Endothelial cell (in vitro differentiated cells): ENCODE data around the gene NACAD. TPM values are rescaled to one million over a fixed set of nuclear protein-coding genes. Genes with fewer than 3 reads are reported as not detected.

Source experiments
- DNase-seq: peaks from one replicate; pipeline ENCODE4 v3.0.0; 2021; ENCODE audit warnings: low spot score
- H3K27ac Mint-ChIP-seq: one replicate; pipeline ENCODE4 v1.8.0; 2021; ENCODE audit warnings: mixed read lengths, inconsistent platforms; ENCODE audit not compliant: unreplicated experiment
- H3K27me3 Mint-ChIP-seq: one replicate; pipeline ENCODE4 v1.8.0; 2021; ENCODE audit warnings: mild to moderate bottlenecking, moderate library complexity, mixed read lengths, inconsistent platforms; ENCODE audit not compliant: unreplicated experiment
- H3K36me3 Mint-ChIP-seq: one replicate; pipeline ENCODE4 v1.8.0; 2021; ENCODE audit warnings: mild to moderate bottlenecking, low read depth, mixed read lengths, inconsistent platforms; ENCODE audit not compliant: unreplicated experiment
- H3K4me1 Mint-ChIP-seq: one replicate; pipeline ENCODE4 v1.8.0; 2021; ENCODE audit warnings: mild to moderate bottlenecking, mixed read lengths, inconsistent platforms; ENCODE audit not compliant: unreplicated experiment
- H3K4me3 Mint-ChIP-seq: one replicate; pipeline ENCODE4 v1.8.0; 2021; ENCODE audit warnings: mild to moderate bottlenecking, mixed read lengths, inconsistent platforms; ENCODE audit not compliant: unreplicated experiment
- H3K9me3 Mint-ChIP-seq: one replicate; pipeline ENCODE4 v1.8.0; 2021; ENCODE audit warnings: mixed read lengths, inconsistent platforms; ENCODE audit not compliant: unreplicated experiment
- total RNA-seq: library from RNA; stranded (reverse); fragmentation: NEBNext Ultra II Directional; extraction: Animal tissue kit (Norgen Biotek cat#: 25700); gene quantifications from one replicate; pipeline ENCODE4 v1.2.1, GENCODE V29; 2021; ENCODE audit not compliant: unreplicated experiment
- TF ChIP-seq, protein P1 (sequence below): fragments of 200-600 bp; sonication (generic); IDR thresholded peaks from one replicate; pipeline ENCODE4 v1.5.0; 2021; ENCODE audit warnings: antibody characterized with exemption; ENCODE audit not compliant: unreplicated experiment

Gene NACAD
- total RNA-seq, 1 donor from 2014 or later = 3.5 TPM

- Mint-ChIP-seq H3K4me3 (no peak overlapping the region), H3K9me3 (no peaks in the 10 kb centered on the region), H3K27ac (no peak overlapping the region), H3K4me1 (peaks cover 14% of the 10 kb centered on the region), H3K36me3 (peaks cover 12% of the 10 kb centered on the region), H3K27me3 (no peaks in the 10 kb centered on the region)
- no peak for DNase-seq
- TF ChIP-seq, protein P1, sequence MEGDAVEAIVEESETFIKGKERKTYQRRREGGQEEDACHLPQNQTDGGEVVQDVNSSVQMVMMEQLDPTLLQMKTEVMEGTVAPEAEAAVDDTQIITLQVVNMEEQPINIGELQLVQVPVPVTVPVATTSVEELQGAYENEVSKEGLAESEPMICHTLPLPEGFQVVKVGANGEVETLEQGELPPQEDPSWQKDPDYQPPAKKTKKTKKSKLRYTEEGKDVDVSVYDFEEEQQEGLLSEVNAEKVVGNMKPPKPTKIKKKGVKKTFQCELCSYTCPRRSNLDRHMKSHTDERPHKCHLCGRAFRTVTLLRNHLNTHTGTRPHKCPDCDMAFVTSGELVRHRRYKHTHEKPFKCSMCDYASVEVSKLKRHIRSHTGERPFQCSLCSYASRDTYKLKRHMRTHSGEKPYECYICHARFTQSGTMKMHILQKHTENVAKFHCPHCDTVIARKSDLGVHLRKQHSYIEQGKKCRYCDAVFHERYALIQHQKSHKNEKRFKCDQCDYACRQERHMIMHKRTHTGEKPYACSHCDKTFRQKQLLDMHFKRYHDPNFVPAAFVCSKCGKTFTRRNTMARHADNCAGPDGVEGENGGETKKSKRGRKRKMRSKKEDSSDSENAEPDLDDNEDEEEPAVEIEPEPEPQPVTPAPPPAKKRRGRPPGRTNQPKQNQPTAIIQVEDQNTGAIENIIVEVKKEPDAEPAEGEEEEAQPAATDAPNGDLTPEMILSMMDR = no peak
Measured at GRCh38 chr7:45054442-45054841, 34.3 kb downstream of the NACAD start.

GRCh38 chr7:45053941-45054340, 34.8 kb downstream of the NACAD start:
- no peak overlapping the region for H3K27ac Mint-ChIP-seq
- H3K4me1 Mint-ChIP-seq = peaks cover 14% of the 10 kb centered on the region
- TF ChIP-seq, protein P1 = no peak
- no peak overlapping the region for H3K4me3 Mint-ChIP-seq
- no peak for DNase-seq
- H3K27me3 Mint-ChIP-seq = no peaks in the 10 kb centered on the region
- H3K36me3 Mint-ChIP-seq = peaks cover 12% of the 10 kb centered on the region
- H3K9me3 Mint-ChIP-seq = no peaks in the 10 kb centered on the region

DNA sequence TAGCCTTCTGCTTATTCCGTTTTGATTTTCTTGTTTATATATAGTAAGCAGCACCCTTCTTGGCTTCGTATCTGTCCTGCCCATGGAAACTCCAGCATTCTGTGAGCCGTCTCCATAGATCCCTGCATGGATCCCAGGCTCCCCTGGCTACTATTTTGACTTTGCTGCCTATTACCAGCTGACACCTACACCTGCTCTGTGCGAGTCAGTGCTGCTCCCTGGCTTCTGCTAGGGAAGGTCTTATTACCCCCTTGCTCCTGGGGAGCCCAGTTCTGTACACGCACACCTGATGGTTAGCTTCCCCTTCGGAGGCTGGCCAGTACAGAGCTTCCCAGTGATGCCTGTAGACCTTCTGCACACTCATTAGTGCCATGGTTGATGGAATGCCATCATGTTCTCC, 35.4 kb downstream of the NACAD start:
- peaks cover 12% of the 10 kb centered on the region for H3K36me3 Mint-ChIP-seq
- DNase-seq = no peak
- H3K9me3 Mint-ChIP-seq = no peaks in the 10 kb centered on the region
- TF ChIP-seq, protein P1 = no peak
- H3K27ac Mint-ChIP-seq = no peak overlapping the region
- H3K4me3 Mint-ChIP-seq = no peak overlapping the region
- H3K4me1 Mint-ChIP-seq = peaks cover 12% of the 10 kb centered on the region
- H3K27me3 Mint-ChIP-seq = no peaks in the 10 kb centered on the region

- Mint-ChIP-seq H3K4me3 (no peak overlapping the region), H3K4me1 (no peaks in the 10 kb centered on the region), H3K27me3 (no peaks in the 10 kb centered on the region), H3K9me3 (no peaks in the 10 kb centered on the region), H3K36me3 (peaks cover 12% of the 10 kb centered on the region), H3K27ac (no peak overlapping the region)
- DNase-seq = no peak
- TF ChIP-seq, protein P1 = no peak
Measured at GRCh38 chr7:45052011-45052410, 36.8 kb downstream of the NACAD start.

DNA sequence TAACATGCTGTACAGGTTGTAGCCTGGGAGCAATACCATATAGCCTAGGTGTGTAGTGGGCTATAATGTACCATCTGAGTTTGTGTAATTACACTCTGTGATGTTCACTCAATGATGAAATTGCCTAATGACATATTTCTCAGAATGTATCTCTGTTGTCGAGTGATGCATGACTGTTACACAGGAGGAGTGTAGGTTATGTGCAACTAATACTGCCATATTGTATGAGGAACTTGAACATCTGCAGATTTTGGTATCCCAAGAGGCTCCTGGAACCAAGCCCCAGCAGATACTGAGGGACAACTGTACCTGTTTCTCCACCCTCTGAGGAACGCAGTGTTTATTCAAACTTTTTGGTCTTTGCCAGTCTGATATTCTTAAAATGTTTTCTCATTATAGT, 38.6 kb downstream of the NACAD start:
- H3K36me3 Mint-ChIP-seq = peaks cover 6% of the 10 kb centered on the region
- no peaks in the 10 kb centered on the region for H3K9me3 Mint-ChIP-seq
- no peak for DNase-seq
- H3K27ac Mint-ChIP-seq = no peak overlapping the region
- TF ChIP-seq, protein P1 = no peak
- no peaks in the 10 kb centered on the region for H3K27me3 Mint-ChIP-seq
- H3K4me3 Mint-ChIP-seq = no peak overlapping the region
- H3K4me1 Mint-ChIP-seq = no peaks in the 10 kb centered on the region
